ENCODE results near the gene OR2H2.
A peak's percentile ranks its signal among the peaks of the same experiment; 100 is the strongest.

Gene OR2H2

GRCh38 chr6:29593199-29593855, 8.4 kb downstream of the OR2H2 start:
- no peak for DNase-seq (ENCODE audit: low spot score)

- no peak for DNase-seq (ENCODE audit: low spot score)
Observed at GRCh38 chr6:29596381-29596900, 11.5 kb downstream of the OR2H2 start.

- DNase-seq (ENCODE audit: low spot score) = no peak
Observed at GRCh38 chr6:29597184-29597583, 12.3 kb downstream of the OR2H2 start.

- no peak for DNase-seq (ENCODE audit: low spot score)
Observed at GRCh38 chr6:29598172-29598747, 13.3 kb downstream of the OR2H2 start.

GRCh38 chr6:29602564-29603361, 17.8 kb downstream of the OR2H2 start:
- DNase-seq (ENCODE audit: low spot score) = no peak

GRCh38 chr6:29603456-29603855, 18.5 kb downstream of the OR2H2 start:
- DNase-seq (ENCODE audit: low spot score) = no peak

- DNase-seq (ENCODE audit: low spot score) = no peak
Observed at GRCh38 chr6:29603930-29604329, 19.0 kb downstream of the OR2H2 start.

GRCh38 chr6:29608131-29608530, 23.2 kb downstream of the OR2H2 start:
- DNase-seq (ENCODE audit: low spot score) = no peak

GRCh38 chr6:29610540-29610939, 25.6 kb downstream of the OR2H2 start:
- DNase-seq (ENCODE audit: low spot score) = no peak

- DNase-seq (ENCODE audit: low spot score) = no peak
Observed at GRCh38 chr6:29611426-29611825, 26.5 kb downstream of the OR2H2 start.

GRCh38 chr6:29617782-29618554, 33.0 kb downstream of the OR2H2 start:
- DNase-seq (ENCODE audit: low spot score) = no peak

- DNase-seq (ENCODE audit: low spot score) = no peak
Observed at GRCh38 chr6:29619578-29620160, 34.7 kb downstream of the OR2H2 start.

GRCh38 chr6:29620630-29621029, 35.7 kb downstream of the OR2H2 start:
- no peak for DNase-seq (ENCODE audit: low spot score)

GRCh38 chr6:29624520-29624961, 39.6 kb downstream of the OR2H2 start:
- no peak for DNase-seq (ENCODE audit: low spot score)

- no peak for DNase-seq (ENCODE audit: low spot score)
Observed at GRCh38 chr6:29625337-29625930, 40.5 kb downstream of the OR2H2 start.

- no peak for DNase-seq (ENCODE audit: low spot score)
Observed at GRCh38 chr6:29626948-29627754, 42.2 kb downstream of the OR2H2 start.

GRCh38 chr6:29627755-29628418, 43.0 kb downstream of the OR2H2 start:
- peak; percentile 52 for DNase-seq (ENCODE audit: low spot score)

- peak; percentile 48 for DNase-seq (ENCODE audit: low spot score)
Observed at GRCh38 chr6:29628419-29629281, 43.7 kb downstream of the OR2H2 start.

GRCh38 chr6:29629571-29629970, 44.6 kb downstream of the OR2H2 start:
- no peak for DNase-seq (ENCODE audit: low spot score)

Data from CD4-positive, alpha-beta T cell treated with Interleukin-6 at 100 ng/mL for 8 hours (primary cell).